Caco-2 (cell line): ENCODE measurements around the gene ELP4. TPM values are rescaled to one million over a fixed set of nuclear protein-coding genes. Genes with fewer than 3 reads are reported as not detected.

Experiments
- BruUV-seq: library from RNA; stranded (reverse); fragments of 400-500 nt; replicated peaks from 2 replicates; lab custom pipeline; 2021; lab: Mats Ljungman, UMichigan
- CTCF ChIA-PET: fragments of 300-600 bp; sonication (Branson Sonifier 250); formaldehyde crosslinking; loops from one replicate; lab custom pipeline; 2022; ENCODE audit warnings: antibody characterized with exemption; lab: Charles Lee
- POLR2A ChIA-PET: fragments of 300-600 bp; sonication (Branson Sonifier 250); formaldehyde crosslinking; loops from one replicate; lab custom pipeline; 2022; ENCODE audit warnings: antibody characterized with exemption; lab: Charles Lee
- DNase-seq, 2 experiments: peaks; one replicate each; pipeline versions ENCODE4 v3.0.0 to v3.0.0-alpha.2; 2020 to 2022
- H3K27me3 ChIP-seq: replicated peaks from 2 replicates; pipeline ENCODE4 v1.6.0; 2011; ENCODE audit warnings: low read length; ENCODE audit not compliant: control insufficient read depth, insufficient read depth
- H3K36me3 ChIP-seq: 2 replicates; pipeline ENCODE4 v1.5.1; 2011; ENCODE audit warnings: low read length; ENCODE audit not compliant: control insufficient read depth, insufficient read depth
- H3K4me1 ChIP-seq: fragments of 250-450 bp; sonication (Bioruptor Pico); 2 replicates; pipeline ENCODE4 v1.5.1; 2020; ENCODE audit warnings: mild to moderate bottlenecking
- H3K4me3 ChIP-seq: 2 replicates; pipeline ENCODE4 v1.5.1; 2011; ENCODE audit warnings: low read depth, mild to moderate bottlenecking, control low read depth, low read length
- H3K9me3 ChIP-seq: fragments of 250-450 bp; sonication (Bioruptor Pico); 2 replicates; pipeline ENCODE4 v1.5.1; 2020; ENCODE audit warnings: mild to moderate bottlenecking, moderate library complexity
- H3K27ac Mint-ChIP-seq: one replicate; pipeline ENCODE4 v1.8.0; 2022; ENCODE audit warnings: mixed read lengths; ENCODE audit not compliant: unreplicated experiment
- H3K27me3 Mint-ChIP-seq: one replicate; pipeline ENCODE4 v1.8.0; 2022; ENCODE audit warnings: mixed read lengths; ENCODE audit not compliant: insufficient read depth, unreplicated experiment
- H3K36me3 Mint-ChIP-seq: one replicate; pipeline ENCODE4 v1.8.0; 2022; ENCODE audit warnings: mild to moderate bottlenecking, mixed read lengths; ENCODE audit not compliant: insufficient read depth, unreplicated experiment
- H3K4me1 Mint-ChIP-seq: one replicate; pipeline ENCODE4 v1.8.0; 2022; ENCODE audit warnings: low read depth, mixed read lengths; ENCODE audit not compliant: unreplicated experiment
- H3K4me3 Mint-ChIP-seq: one replicate; pipeline ENCODE4 v1.8.0; 2022; ENCODE audit warnings: mild to moderate bottlenecking, moderate library complexity, mixed read lengths; ENCODE audit not compliant: unreplicated experiment
- H3K9me3 Mint-ChIP-seq: one replicate; pipeline ENCODE4 v1.8.0; 2022; ENCODE audit warnings: mixed read lengths; ENCODE audit not compliant: unreplicated experiment
- CTCF ChIP-seq, 2 experiments: fragments of 200-600 bp in 1 of 2; IDR thresholded peaks; 1 replicate in 1 of 2; 2 replicates in 1 of 2; pipeline versions ENCODE4 v1.5.1 to v1.8.0; 2011 to 2022; ENCODE audit warnings: antibody characterized with exemption in 1 of 2, control low read depth in 1 of 2, inconsistent platforms in 1 of 2, low read depth in 1 of 2, low read length in 1 of 2, mild to moderate bottlenecking in 1 of 2, moderate library complexity in 1 of 2; ENCODE audit not compliant: insufficient read depth in 1 of 2, severe bottlenecking in 1 of 2, unreplicated experiment in 1 of 2
- intact Hi-C: fragments of 100-400 bp; cut with micrococcal nuclease; formaldehyde crosslinking; loops from one replicate; pipeline ENCODE4 v1.10.0; 2022; ENCODE audit not compliant: unreplicated experiment
- total RNA-seq: library from RNA; stranded (reverse); gene quantifications from 2 replicates; pipeline ENCODE4 v1.2.3, GENCODE V29; 2022

ELP4 gene
- total RNA-seq, 1 experiment from 2014 or later, result 18.8 TPM

GRCh38 chr11:31806186-31806927 is 296.8 kb downstream of the ELP4 start:
- H3K4me3 Mint-ChIP-seq, result no peak overlapping the region
- no peak for TF ChIP-seq CTCF (IDR thresholded peaks at IDR 0.05; ENCODE audit: insufficient read depth in 1 of 2, low read depth in 1 of 2, low read length in 1 of 2, severe bottlenecking in 1 of 2, unreplicated experiment in 1 of 2)
- Histone ChIP-seq H3K4me3 (no peak overlapping the region), H3K27me3 (peaks cover 9% of the 10 kb centered on the region), H3K9me3 (no peaks in the 10 kb centered on the region), H3K4me1 (peaks cover 10% of the 10 kb centered on the region), H3K36me3 (no peaks in the 10 kb centered on the region; the same call in 1 of the 2 replicates)
- H3K27me3 Mint-ChIP-seq, result peaks cover 58% of the 10 kb centered on the region
- H3K36me3 Mint-ChIP-seq, result peaks cover 5% of the 10 kb centered on the region
- BruUV-seq, result no TSS peak
- H3K27ac Mint-ChIP-seq, result no peak overlapping the region
- H3K4me1 Mint-ChIP-seq, result peaks cover 9% of the 10 kb centered on the region
- CTCF ChIA-PET, result no interaction called here
- no peak for DNase-seq
- POLR2A ChIA-PET, result no interaction called here
- H3K9me3 Mint-ChIP-seq, result no peaks in the 10 kb centered on the region
- intact Hi-C loops, result no loop called here

- intact Hi-C loops, result no loop called here
- no TSS peak for BruUV-seq
- H3K9me3 ChIP-seq, result no peaks in the 10 kb centered on the region
- no peak overlapping the region for H3K4me3 Mint-ChIP-seq
- no peaks in the 10 kb centered on the region for H3K9me3 Mint-ChIP-seq
- no peak overlapping the region for H3K4me3 ChIP-seq
- DNase-seq, result no peak
- H3K27me3 Mint-ChIP-seq, result peaks cover 59% of the 10 kb centered on the region
- H3K4me1 Mint-ChIP-seq, result peaks cover 15% of the 10 kb centered on the region
- H3K27me3 ChIP-seq, result peaks cover 10% of the 10 kb centered on the region
- CTCF ChIA-PET, result no interaction called here
- no peak for TF ChIP-seq CTCF (IDR thresholded peaks at IDR 0.05; ENCODE audit: insufficient read depth in 1 of 2, low read depth in 1 of 2, low read length in 1 of 2, severe bottlenecking in 1 of 2, unreplicated experiment in 1 of 2)
- peaks cover 10% of the 10 kb centered on the region for H3K36me3 Mint-ChIP-seq
- POLR2A ChIA-PET, result no interaction called here
- peaks cover 14% of the 10 kb centered on the region for H3K4me1 ChIP-seq
- H3K27ac Mint-ChIP-seq, result no peak overlapping the region
- no peaks in the 10 kb centered on the region; the same call in 1 of the 2 replicates for H3K36me3 ChIP-seq
Observed at GRCh38 chr11:31806928-31807798, 297.6 kb downstream of the ELP4 start.

- ChIA-PET CTCF (no interaction called here), POLR2A (no interaction called here)
- intact Hi-C loops, result no loop called here
- Mint-ChIP-seq H3K4me3 (no peak overlapping the region), H3K9me3 (no peaks in the 10 kb centered on the region), H3K4me1 (peaks cover 21% of the 10 kb centered on the region), H3K27ac (no peak overlapping the region), H3K36me3 (peaks cover 16% of the 10 kb centered on the region), H3K27me3 (peaks cover 56% of the 10 kb centered on the region)
- DNase-seq, result no peak
- Histone ChIP-seq H3K9me3 (no peaks in the 10 kb centered on the region), H3K4me1 (peaks cover 23% of the 10 kb centered on the region), H3K36me3 (no peaks in the 10 kb centered on the region; the same call in 1 of the 2 replicates), H3K27me3 (peaks cover 16% of the 10 kb centered on the region), H3K4me3 (no peak overlapping the region)
- TF ChIP-seq CTCF (IDR thresholded peaks at IDR 0.05; ENCODE audit: insufficient read depth in 1 of 2, low read depth in 1 of 2, low read length in 1 of 2, severe bottlenecking in 1 of 2, unreplicated experiment in 1 of 2), result no peak
- BruUV-seq, result no TSS peak
Observed at GRCh38 chr11:31807799-31808667, 298.5 kb downstream of the ELP4 start.
